AG10803 (cell line): ENCODE measurements around the gene DUT.
"Not testable (repeated sequence)": the region's sequence is repeated elsewhere in the genome, so short reads cannot be mapped to it uniquely, and the experiment has no call there.

ENCODE experiments used
- DNase-seq: peaks from one replicate; pipeline ENCODE4 v3.0.0; 2010; ENCODE audit warnings: low read depth
- H3K4me3 ChIP-seq: 2 replicates; pipeline ENCODE4 v1.5.1; 2011; ENCODE audit warnings: mild to moderate bottlenecking, low read length, control low read depth
- CTCF ChIP-seq: conservative IDR thresholded peaks from 2 replicates; pipeline ENCODE4 v1.5.1; 2011; ENCODE audit warnings: mild to moderate bottlenecking, low read length, control low read depth, inconsistent platforms

Gene DUT

GRCh38 chr15:48325400-48325799, 5.8 kb upstream of the DUT start:
- no peak for TF ChIP-seq CTCF
- H3K4me3 ChIP-seq: no peak overlapping the region
- DNase-seq: no peak

GRCh38 chr15:48326180-48326579, 5.0 kb upstream of the DUT start:
- DNase-seq, H3K4me3 ChIP-seq: not testable (repeated sequence)

GRCh38 chr15:48330105-48330785, 984 bp upstream of the DUT start:
- TF ChIP-seq CTCF: no peak
- peak overlapping the region; percentile 76 for H3K4me3 ChIP-seq
- DNase-seq: peak; percentile 27

GRCh38 chr15:48331796-48332641, 790 bp downstream of the DUT start:
- DNase-seq: peak; percentile 66
- peak overlapping the region; percentile 76 for H3K4me3 ChIP-seq
- TF ChIP-seq CTCF: no peak

DNA sequence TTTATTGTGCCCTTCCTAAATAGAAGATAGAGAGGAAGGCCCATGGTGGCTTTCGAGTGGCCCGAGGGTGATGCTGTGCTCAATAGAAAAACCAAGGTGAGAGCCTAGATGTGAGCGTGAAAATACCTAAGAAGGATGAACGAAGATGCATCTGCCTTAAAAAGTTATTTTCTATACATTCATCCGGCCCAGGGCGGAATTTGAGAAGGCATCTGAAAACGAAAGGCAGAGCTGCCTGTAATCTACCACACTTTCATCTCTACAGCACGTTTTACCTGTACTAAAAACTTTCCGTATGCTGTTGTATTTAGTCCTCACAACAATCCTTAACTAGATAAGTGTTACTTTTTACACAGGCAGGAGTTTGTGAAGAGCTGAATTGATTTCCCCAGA, 1.4 kb downstream of the DUT start:
- DNase-seq: no peak
- peak overlapping the region; percentile 76 for H3K4me3 ChIP-seq
- no peak for TF ChIP-seq CTCF

GRCh38 chr15:48333540-48333939, 2.3 kb downstream of the DUT start:
- no peak for DNase-seq
- H3K4me3 ChIP-seq: no peak overlapping the region
- no peak for TF ChIP-seq CTCF

DNA sequence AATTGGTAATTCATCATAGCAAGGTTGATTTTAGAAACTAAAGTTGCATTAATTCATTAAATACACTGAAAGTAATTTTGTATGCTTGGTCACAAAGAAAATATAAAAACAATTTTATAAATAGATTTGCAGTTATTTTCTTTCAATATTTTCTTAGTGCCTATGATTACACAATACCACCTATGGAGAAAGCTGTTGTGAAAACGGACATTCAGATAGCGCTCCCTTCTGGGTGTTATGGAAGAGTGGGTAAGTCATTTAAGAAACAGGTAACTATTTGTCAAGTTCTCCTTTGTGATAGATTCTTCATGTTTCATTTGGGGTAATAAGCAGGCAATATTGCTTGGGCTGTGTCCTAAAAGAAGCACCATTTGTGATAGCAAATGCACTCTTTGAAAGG, 3.0 kb downstream of the DUT start:
- DNase-seq: no peak
- no peak overlapping the region for H3K4me3 ChIP-seq
- no peak for TF ChIP-seq CTCF
